NOMO-1 treated with dmso at 0.1 percent for 144 hours (cell line): ENCODE measurements around the gene MAMLD1.
A peak's percentile ranks its signal among the peaks of the same experiment; 100 is the strongest.

Source experiments
- DNase-seq: peaks from one replicate; lab custom pipeline; 2025; ENCODE audit not compliant: unreplicated experiment; lab: John Stamatoyannopoulos, UW

The MAMLD1 gene

GRCh38 chrX:150352114-150352513 is 11.0 kb upstream of the MAMLD1 start:
- no peak for DNase-seq

- DNase-seq = no peak
Measured at GRCh38 chrX:150352581-150352980, 10.5 kb upstream of the MAMLD1 start.

- no peak for DNase-seq
Measured at GRCh38 chrX:150355913-150356312, 7.2 kb upstream of the MAMLD1 start.

GRCh38 chrX:150357790-150358189 is 5.3 kb upstream of the MAMLD1 start:
- DNase-seq = no peak

- no peak for DNase-seq
Measured at GRCh38 chrX:150358651-150359050, 4.5 kb upstream of the MAMLD1 start.

GRCh38 chrX:150360331-150360730 is 2.8 kb upstream of the MAMLD1 start:
- DNase-seq = no peak

GRCh38 chrX:150361070-150361776 is 1.9 kb upstream of the MAMLD1 start:
- DNase-seq = no peak

- no peak for DNase-seq
Measured at GRCh38 chrX:150361777-150362351, 1.3 kb upstream of the MAMLD1 start.

GRCh38 chrX:150363561-150364346 is 637 bp downstream of the MAMLD1 start:
- no peak for DNase-seq

- DNase-seq = no peak
Measured at GRCh38 chrX:150364347-150365050, 1.4 kb downstream of the MAMLD1 start.

GRCh38 chrX:150365051-150365989 is 2.2 kb downstream of the MAMLD1 start:
- DNase-seq = peak; percentile 19

GRCh38 chrX:150365990-150366911 is 3.1 kb downstream of the MAMLD1 start:
- DNase-seq = no peak

- no peak for DNase-seq
Measured at GRCh38 chrX:150366951-150367545, 3.9 kb downstream of the MAMLD1 start.

GRCh38 chrX:150370589-150371312 is 7.6 kb downstream of the MAMLD1 start:
- DNase-seq = no peak

GRCh38 chrX:150371877-150372276 is 8.8 kb downstream of the MAMLD1 start:
- DNase-seq = no peak

- DNase-seq = no peak
Measured at GRCh38 chrX:150372280-150372679, 9.2 kb downstream of the MAMLD1 start.

- DNase-seq = no peak
Measured at GRCh38 chrX:150372756-150373155, 9.6 kb downstream of the MAMLD1 start.

- no peak for DNase-seq
Measured at GRCh38 chrX:150375243-150375770, 12.2 kb downstream of the MAMLD1 start.
